AG04450 (cell line): Measurements from ENCODE around the gene TESK1. TPM values are rescaled to one million over a fixed set of nuclear protein-coding genes. Genes with fewer than 3 reads are reported as not detected.
"Not testable (repeated sequence)": the region's sequence is repeated elsewhere in the genome, so short reads cannot be mapped to it uniquely, and the experiment has no call there.

Source experiments
- CTCF ChIA-PET: fragments of 300-600, 350-600 bp; formaldehyde crosslinking; extraction: SDS; loops from one replicate; lab custom pipeline; 2022; ENCODE audit warnings: antibody characterized with exemption, inconsistent platforms; lab: Charles Lee
- POLR2A ChIA-PET: fragments of 350-600 bp; formaldehyde crosslinking; extraction: SDS; loops from one replicate; lab custom pipeline; 2021; ENCODE audit warnings: antibody characterized with exemption, inconsistent platforms; lab: Yijun Ruan, JAX
- DNase-seq: peaks from one replicate; pipeline ENCODE4 v3.0.0-alpha.2; 2011; ENCODE audit warnings: low read depth, low spot score
- H3K27ac ChIP-seq: one replicate; pipeline ENCODE4 v1.5.1; 2012; ENCODE audit warnings: low read depth, low read length, control low read depth
- H3K27me3 ChIP-seq: one replicate; pipeline ENCODE4 v1.6.0; 2012; ENCODE audit warnings: low read length; ENCODE audit not compliant: control insufficient read depth, insufficient read depth
- H3K4me3 ChIP-seq: 2 replicates; pipeline ENCODE4 v1.5.1; 2011; ENCODE audit warnings: mild to moderate bottlenecking, low read depth, low read length, control low read depth
- H3K9me3 ChIP-seq: 2 replicates; pipeline ENCODE4 v1.5.1; 2012; ENCODE audit warnings: low read length; ENCODE audit not compliant: control insufficient read depth, insufficient read depth
- CTCF ChIP-seq: IDR thresholded peaks from 2 replicates; pipeline ENCODE4 v1.5.1; 2011; ENCODE audit warnings: low read depth, low read length, control low read depth, inconsistent platforms
- polyA plus RNA-seq: library from polyadenylated mRNA; depleted of rRNA; stranded (reverse); fragments of >200 nt; gene quantifications from 2 replicates; pipeline ENCODE4 v1.2.3, GENCODE V29; 2011

Gene TESK1
- polyA plus RNA-seq, 1 experiment = 12.8 TPM

GRCh38 chr9:35609001-35609819 lies 4.1 kb downstream of the TESK1 start:
- no peak for DNase-seq
- Histone ChIP-seq H3K27me3 (peaks cover 5% of the 10 kb centered on the region), H3K9me3 (no peaks in the 10 kb centered on the region; the same call in 1 of the 2 replicates), H3K27ac (no peak overlapping the region), H3K4me3 (no peak overlapping the region)
- no peak for TF ChIP-seq CTCF
- ChIA-PET CTCF (no interaction called here), POLR2A (interaction anchor here (0.7 kb wide), 1 partner anchor 71 kb away, joined by 3 read pairs; no protein-coding TSS in a partner anchor)

- peaks cover 10% of the 10 kb centered on the region for H3K27me3 ChIP-seq
- TF ChIP-seq CTCF = no peak
- DNase-seq = no peak
- no peak overlapping the region for H3K27ac ChIP-seq
- no peaks in the 10 kb centered on the region; the same call in 1 of the 2 replicates for H3K9me3 ChIP-seq
- CTCF ChIA-PET = interaction anchor here (3.4 kb wide), 1 partner anchor 37 kb away, joined by 18 read pairs; no protein-coding TSS in a partner anchor
- H3K4me3 ChIP-seq = no peak overlapping the region
- POLR2A ChIA-PET = no interaction called here
These were observed 4.7 kb downstream of the TESK1 start for GRCh38 chr9:35609820-35610163.

GRCh38 chr9:35611230-35611797 lies 6.3 kb downstream of the TESK1 start:
- TF ChIP-seq CTCF = peak; percentile 70
- Histone ChIP-seq H3K9me3 (no peaks in the 10 kb centered on the region; the same call in 1 of the 2 replicates), H3K27ac (no peak overlapping the region), H3K4me3 (no peak overlapping the region), H3K27me3 (peaks cover 23% of the 10 kb centered on the region)
- POLR2A ChIA-PET = interaction anchor here (0.7 kb wide), 1 partner anchor 46 kb away, joined by 6 read pairs; the partner anchor contains the start of gene RMRP
- CTCF ChIA-PET = interaction anchor here (0.6 to 3.9 kb wide), 8 partner anchors 8 to 432 kb away, joined by 3 to 18 read pairs (median 4); no protein-coding TSS in a partner anchor
- DNase-seq = no peak

GRCh38 chr9:35612066-35612465 lies 7.0 kb downstream of the TESK1 start:
- CTCF ChIA-PET = interaction anchor here (1.4 to 3.9 kb wide), 5 partner anchors 8 to 34 kb away, joined by 3 to 18 read pairs (median 7); no protein-coding TSS in a partner anchor
- POLR2A ChIA-PET, H3K27ac ChIP-seq: not testable (repeated sequence)

GRCh38 chr9:35612843-35613242 lies 7.8 kb downstream of the TESK1 start:
- CTCF ChIA-PET = interaction anchor here (1.6 to 3.9 kb wide), 3 partner anchors 9 to 33 kb away, joined by 3 to 18 read pairs (median 15); no protein-coding TSS in a partner anchor
- POLR2A ChIA-PET = no interaction called here
- TF ChIP-seq CTCF = no peak
- Histone ChIP-seq H3K9me3 (no peaks in the 10 kb centered on the region; the same call in 1 of the 2 replicates), H3K27ac (no peak overlapping the region), H3K27me3 (peaks cover 39% of the 10 kb centered on the region), H3K4me3 (no peak overlapping the region)
- no peak for DNase-seq

More at GRCh38 chr9:35612066-35612465, 7.0 kb downstream of the TESK1 start:
- H3K4me3 ChIP-seq, DNase-seq, H3K9me3 ChIP-seq: not testable (repeated sequence)
- peaks cover 31% of the 10 kb centered on the region for H3K27me3 ChIP-seq
